HG02623 (cell line): ENCODE data around the gene GALNT10.
A peak's percentile ranks its signal among the peaks of the same experiment; 100 is the strongest.
"Not testable (repeated sequence)": the region's sequence is repeated elsewhere in the genome, so short reads cannot be mapped to it uniquely, and the experiment has no call there.

Source experiments
- ATAC-seq: cut with Tn5 transposase; IDR thresholded peaks from one replicate; pipeline ENCODE4 v1.9.1; 2021; ENCODE audit warnings: moderate library complexity; ENCODE audit not compliant: unreplicated experiment

GALNT10 gene

DNA sequence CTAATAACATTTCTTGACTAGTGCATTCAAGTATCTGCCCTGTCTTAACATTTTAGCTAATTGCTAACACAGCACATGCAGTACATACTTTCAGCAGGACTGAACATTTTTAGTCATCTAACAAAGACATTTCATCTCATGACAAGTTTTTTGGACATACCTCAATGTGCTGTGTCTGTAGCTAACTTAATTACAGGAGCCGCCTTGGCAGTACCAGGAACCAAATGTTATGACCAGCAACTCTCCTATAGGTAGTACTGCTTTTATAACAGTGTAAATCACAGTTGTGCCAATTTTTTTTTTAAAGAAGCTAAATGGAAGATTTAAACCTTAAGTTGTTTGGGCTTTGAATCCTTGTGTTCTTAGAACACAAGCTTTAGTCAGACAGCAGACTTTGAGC is 155.9 kb downstream of the GALNT10 start:
- ATAC-seq, result no peak

DNA sequence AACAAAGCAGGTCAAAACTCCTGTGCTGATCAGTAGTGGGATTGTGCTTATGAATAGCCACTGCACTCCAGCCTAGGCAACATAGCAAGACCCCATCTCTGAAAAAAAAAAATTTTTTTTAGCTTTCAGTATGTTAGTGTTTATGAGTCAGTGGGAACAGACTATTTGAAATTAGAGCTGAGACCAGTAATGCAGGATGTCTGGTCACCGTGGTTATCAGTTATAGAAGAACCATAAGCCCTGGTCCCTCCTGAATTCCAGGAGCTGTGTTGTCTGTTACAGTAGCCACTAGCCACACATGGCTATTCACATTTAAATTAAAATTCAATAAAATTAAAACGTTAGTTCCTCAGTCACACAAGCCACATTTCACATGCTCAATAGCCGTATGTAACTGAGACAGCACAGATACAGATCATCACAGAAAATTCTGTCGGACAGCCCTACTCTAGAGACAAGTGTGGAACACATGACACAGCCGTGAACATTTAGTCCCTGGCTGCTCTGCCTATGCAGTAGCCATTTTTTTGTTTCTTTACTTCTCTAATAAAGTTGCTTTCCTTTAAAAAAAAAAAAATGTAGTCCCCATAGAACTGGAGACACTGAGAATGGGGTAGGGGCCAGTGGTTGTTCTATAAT is 159.2 kb downstream of the GALNT10 start:
- no peak for ATAC-seq

DNA sequence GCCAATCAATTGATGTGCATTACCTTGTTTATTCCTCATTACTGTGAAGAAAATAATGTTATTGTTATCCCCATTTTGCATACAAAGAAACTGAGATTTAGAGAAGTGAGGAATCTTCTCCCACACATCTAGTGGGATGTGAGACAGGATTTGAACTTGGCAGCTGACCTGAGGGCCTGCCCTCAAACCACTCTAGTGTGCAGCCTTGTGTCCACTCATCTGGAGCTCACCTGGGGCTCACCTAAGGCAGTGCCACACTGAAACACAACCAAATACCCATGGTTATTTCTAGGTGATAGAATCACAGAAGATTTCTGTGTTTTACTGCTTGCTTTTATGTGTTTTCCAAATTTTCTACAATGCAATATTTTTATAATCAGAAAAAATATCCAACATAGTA is 160.6 kb downstream of the GALNT10 start:
- ATAC-seq, result no peak

DNA sequence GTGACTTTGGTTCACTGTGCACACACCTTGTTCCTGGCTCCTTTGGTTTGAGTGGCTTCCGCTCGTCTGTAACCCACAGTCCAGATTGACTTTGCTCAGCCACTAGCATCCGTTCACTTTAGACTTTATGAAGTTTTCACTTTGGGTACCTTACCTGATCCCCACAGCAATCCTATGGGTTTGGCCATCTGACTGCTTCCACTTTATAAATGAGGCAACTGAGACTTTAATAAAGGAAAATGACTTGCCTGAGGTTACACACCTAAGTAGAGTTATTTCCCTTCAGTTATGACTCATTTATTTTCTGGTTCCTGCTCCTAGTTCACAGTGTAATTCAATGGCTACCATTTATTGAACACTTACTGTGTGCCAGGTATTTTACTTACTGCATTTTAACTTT is 161.0 kb downstream of the GALNT10 start:
- peak; percentile 60 for ATAC-seq

DNA sequence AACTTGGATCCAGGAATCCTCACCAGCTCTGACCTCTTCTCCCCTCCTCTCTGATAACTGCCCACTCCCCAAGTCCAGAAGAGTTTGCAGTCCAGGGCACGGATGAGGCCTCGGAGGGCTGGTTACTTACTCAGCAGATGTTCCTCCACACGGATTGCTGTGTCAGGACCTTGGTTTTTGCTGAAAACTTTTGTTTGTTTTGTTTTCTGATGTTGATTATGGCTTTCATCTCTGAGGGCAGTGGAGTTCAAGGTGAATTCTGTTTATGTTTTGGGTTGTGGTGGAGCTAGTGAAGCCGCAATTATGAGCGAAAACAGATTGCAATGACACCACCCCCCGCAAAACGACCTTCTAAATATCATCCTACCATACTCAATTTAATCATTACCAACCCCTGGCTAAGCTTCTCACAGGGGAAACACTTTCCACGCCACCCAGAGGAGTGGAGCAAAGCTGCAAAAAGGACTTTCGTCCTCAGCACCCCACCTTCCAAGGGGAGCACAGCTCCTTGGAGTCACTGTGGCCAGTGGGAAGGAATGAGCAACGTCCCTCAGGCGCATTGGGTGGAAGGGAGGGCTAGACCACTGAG is 162.5 kb downstream of the GALNT10 start:
- ATAC-seq, result no peak

DNA sequence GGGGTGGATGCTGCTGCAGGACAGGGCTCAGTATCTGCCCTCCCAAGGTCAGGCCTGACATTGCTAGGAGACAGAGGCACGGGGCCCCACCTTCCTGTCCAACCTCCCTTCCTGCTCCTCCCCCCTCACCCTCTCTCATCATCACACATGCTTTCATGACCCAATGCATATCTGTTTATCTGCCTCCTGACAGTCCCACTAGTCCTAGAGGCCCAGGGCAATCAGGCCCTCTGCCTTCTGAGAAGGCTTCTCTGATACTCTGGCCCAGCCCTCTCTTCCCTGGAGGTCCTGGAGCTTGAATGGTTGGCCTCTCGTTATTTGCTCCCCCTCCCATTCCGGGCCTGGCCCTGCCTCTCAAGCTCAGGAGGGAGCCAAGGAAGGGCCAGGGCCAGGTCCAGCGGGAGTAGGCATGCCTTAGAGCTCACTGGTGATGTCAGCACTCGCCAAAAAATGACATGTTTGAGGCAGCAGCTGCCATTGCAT is 164.6 kb downstream of the GALNT10 start:
- ATAC-seq, result no peak

DNA sequence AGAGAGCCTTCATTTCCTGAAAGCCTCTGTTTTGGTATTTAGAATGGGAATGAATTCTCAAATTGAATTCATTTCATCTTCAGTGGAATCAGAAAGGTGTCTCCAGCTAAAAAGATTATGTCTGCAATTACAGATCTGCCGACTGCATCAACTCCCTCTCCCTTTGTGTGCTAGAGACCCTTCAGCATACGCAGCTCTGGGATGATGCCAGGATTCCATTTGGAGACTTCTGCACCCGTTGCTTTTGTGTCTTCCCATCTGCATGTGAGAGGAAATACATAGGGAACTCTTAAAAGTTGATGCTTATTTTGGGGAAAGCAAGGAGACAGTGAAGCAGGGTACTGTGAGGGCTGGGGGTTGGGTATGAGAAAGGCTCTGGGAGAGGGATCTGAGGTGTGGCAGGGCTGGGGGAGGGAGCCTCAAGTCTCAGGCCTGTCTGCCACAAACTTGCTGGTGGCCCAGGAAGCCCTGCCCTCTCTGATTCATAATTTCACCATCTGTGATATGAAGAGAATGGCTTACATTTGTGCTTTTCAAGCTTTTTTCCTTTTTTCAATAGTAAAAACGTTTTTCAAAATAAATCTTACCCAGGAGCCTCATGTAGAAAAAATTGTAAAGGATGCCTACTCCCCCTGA is 165.6 kb downstream of the GALNT10 start:
- no peak for ATAC-seq

DNA sequence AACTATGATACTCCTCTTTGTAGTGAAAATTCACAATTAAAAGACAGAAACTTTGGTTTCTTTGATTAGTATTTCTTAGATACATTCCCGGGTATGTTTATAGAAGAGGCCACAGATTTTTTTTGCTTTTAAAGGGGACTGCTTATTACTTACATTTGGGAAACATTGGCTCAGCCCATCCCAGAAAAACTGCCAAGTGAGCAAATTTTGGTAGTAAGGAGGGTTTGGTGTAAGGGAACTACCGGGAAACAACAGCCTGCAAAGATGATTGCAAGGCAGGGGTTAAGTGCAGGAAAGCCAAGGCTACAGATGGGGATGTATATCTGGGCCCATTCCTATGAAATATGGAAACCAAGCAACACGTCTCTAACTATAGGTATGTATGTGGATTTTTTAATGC is 166.4 kb downstream of the GALNT10 start:
- no peak for ATAC-seq

DNA sequence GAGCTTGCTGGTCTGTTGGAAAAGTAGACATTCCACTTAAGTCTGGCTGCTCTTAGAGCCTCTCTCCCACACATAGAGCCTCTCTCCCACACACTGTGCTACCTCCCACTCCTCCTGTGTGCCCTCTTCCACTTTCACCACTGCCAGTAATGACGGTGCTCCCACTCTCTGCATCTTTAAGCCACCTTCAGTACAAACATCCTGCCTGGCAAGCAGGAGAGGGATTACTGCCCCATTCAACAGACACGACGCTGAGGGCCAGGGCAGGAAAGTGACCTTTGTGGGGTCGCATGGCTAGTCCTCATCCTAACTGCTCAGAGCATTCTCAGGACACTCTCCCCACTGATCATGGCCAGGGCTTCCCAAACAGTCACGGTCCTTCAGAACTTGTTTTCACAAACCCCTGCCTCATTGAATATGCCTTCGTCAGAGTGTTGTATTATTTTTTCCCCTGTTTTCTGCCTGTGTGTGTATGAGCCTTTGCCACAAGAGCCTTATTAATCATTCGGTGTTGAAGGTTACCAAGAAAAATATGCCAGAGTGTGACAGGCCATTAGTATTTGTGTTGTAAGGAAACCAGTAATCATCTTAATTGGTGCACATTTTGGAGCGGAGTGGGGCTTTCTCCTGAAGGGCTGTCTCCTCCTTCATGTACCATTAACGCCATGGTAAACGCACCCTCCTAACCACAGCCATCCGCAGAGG is 168.1 kb downstream of the GALNT10 start:
- ATAC-seq, result no peak

DNA sequence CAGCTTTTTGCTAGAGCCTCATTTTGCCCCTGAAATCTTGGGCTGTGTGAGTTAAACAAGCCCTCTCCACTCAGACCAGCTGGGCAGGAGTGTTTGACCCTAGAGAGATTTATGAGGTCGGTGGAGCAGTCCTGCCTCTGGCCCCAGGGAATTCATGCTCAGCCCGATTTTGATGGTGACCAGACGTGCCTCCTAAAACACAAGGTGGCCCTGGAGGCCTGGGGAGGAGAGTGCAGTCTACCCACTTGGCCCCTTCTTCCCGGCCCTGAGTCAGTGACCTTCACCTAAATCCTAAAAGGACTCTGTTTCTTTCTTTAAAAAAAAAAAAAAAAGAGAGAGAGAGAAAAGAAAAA is 168.7 kb downstream of the GALNT10 start:
- ATAC-seq, result no peak

DNA sequence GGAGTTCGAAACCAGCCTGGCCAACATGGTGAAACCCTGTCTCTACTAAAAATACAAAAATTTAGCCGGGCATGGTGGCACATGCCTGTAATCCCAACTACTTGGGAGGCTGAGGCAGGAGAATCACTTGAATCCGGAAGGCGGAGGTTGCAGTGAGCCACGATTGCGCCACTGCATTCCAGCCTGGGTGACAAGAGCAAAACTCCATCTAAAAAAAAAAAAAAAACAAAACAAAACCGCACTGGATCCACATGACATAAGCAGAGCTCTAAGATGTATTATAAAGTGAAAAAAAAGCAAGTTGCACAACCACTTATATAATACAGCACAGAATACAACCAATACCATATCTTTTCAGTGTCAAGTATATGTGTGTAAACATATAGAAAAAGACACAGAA is 169.7 kb downstream of the GALNT10 start:
- ATAC-seq, result not testable (repeated sequence)

DNA sequence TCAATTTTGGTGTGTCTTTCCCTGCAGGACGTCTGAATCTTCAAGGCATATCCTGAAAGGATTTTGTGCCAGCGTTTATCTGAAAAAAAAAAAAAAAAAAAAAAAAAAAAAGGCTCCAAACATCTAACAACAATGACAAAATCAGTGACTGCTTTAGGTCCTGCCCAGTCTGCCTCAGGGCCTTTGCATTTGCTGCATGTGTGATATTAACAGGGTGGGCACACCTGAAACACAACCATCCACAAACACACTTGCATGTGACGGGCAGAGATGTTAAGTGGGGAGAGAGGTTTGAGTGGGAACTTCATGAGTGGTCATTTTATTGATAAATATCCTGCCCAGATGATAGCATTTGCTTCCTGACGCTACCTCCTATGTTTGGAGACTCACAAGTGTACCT is 172.9 kb downstream of the GALNT10 start:
- ATAC-seq, result no peak

DNA sequence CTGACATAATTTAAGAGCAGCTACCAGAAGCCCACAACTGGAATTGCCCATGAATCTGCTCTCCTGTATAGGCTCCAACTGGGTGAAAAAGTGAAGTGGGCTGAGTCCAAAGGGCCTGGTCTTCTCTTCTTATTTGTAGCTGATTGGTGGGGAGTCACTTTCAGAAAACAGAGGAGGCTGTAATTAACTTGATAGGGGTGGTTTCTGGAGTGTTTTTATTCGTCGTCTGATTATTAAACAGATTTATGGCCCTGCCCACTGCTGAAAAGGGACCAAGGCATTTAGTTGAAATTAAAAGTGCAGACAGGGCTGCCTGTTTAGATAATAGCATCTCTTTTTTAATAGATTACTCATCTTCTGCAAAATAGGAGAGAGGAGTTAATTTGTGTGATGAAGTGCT is 174.2 kb downstream of the GALNT10 start:
- no peak for ATAC-seq

DNA sequence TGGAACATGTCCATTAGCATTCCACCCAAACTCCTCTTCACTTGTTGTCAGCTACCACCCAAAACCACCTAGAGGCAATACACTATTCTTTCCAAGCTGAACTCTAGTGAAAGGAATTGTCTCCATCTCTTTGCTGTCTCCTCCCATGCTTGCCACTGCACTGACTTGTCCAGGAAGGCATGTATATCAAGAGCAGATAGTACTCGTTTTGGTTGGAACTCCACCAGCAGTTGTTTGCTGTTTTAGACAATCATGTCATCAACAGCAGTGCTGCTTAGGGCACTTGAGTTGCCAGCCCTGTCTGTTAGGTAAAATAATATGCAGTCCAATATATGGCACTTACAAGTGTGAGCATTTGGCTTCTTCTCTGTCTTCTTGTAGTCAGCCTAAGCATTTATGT is 175.3 kb downstream of the GALNT10 start:
- no peak for ATAC-seq

DNA sequence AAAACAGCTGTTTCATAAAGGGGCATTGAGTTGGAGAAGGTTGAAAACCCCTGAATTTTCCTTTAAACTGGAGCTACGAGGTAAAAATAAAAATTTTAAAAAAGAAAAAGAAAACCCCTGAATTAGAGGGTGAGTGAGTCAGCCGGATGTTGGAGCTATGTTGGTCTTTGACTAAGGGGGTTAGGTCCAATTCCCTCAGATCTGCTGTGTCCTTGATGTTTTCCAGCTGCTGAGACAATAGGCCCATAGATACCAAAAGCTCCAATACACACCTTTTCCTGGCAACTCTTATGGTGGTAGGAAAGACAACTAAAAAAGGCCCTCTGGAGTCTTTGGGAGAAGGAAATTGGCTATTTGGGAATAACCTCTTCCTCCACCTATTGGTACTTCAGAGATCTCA is 175.8 kb downstream of the GALNT10 start:
- no peak for ATAC-seq

DNA sequence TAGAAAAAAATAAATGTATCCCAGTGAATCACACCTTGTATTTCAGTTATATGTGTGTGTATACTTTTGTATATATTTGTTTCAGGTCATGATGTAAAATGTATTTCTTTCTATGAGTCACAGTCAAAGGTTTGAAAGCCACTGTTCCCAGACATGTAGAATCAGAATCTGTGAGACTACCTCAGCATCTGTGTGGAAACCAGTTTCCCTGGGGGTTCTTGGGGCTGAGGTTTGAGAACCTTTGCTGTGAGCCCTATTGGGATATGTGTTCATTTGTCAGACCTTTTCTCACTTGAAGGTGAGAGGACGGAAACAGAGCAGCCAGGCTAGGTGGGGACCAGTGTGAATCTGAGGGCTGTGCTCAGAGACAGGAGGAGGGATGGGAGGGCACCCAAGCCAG is 176.6 kb downstream of the GALNT10 start:
- peak; percentile 53 for ATAC-seq

DNA sequence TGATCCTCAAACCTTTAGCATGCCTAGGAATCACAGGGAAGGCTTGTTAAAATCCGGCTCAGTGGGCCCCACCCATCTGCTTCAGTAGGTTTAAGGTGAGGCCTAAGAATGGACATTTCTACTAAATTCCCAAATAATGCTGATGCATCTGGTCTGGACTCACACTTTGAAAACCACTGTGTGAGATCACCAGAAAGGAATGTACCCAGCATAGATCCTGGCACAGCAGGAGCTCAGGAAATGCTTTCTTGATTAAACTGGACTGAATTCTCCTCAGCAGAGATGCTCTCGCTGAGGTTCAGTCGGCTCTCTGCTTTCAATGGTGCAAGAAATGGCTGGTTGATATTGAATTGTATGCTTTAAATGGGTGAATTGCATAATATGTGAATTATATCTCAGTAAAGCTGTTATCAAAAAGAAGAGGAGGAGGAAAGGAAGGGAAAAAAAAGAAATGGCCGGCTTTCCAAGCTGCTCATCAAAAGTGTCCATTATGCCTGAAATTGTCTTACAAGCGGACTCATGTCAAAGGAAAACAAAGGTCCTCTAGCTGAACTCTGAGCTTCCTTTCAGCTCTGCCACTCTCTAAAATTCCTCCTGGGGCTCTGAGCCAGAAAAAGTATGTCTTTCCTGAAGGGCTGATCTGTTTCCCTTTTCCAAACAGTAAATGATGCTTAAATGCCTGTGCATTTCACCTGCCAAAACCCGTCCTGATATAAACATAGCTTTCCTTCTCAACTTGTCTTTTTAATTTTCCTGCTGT is 177.7 kb downstream of the GALNT10 start:
- ATAC-seq, result no peak

DNA sequence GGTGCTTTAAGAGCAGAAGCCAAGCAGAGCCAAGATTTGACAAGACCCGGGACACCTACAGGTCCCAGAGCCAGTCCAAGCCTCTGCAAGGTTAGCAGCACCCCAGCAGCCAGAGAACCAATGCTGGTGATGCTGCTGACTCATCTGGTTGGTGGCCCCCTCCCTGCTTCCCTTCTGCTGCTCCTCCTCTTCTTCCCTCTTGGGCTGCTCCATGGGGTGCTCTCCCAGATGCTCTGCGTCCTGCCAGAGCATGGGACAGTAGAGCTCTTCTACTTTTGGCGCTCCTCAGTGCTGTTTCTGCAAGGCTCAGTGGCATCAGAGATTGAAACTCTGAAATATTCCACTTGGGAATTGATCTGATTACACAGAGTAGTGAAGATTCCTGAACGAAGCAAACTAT is 179.1 kb downstream of the GALNT10 start:
- no peak for ATAC-seq

DNA sequence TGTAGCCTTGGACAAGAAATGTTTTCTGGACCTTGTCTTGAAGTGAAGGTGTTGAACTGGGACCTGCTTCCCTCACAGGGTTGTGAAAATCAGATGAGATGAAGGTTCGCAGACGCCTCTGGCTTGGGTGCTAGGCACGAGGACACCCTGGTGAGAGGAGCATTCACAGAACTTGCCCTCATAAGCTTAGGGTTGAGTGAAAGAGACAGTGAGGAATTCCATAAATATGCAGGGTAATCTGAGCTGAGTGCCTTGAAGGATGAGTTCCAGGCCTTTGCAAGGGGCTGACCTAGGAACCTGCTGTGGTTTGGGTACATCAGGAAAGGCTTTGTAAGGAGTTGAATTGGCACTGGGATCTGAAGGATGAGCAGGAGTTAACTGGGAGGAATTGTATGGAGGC is 179.6 kb downstream of the GALNT10 start:
- ATAC-seq, result no peak

DNA sequence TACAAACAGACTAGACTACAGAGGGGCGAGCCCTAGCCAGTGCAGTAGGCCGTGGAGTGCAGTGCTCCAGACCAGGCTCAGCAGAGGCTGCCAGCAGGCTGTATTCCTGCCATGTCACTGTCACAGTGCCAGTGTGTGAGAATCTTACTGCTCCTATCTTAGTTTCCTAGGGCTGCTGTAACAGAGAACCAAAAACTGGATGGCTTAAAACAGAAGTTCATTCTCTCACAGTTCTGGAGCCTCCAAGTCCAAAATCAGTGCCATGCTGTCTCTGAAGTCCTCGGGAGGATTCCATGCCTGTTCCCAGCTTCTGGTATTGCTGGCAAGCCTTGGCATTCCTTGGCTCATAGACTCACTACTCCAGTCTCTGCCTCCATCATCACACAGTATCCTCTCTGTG is 180.3 kb downstream of the GALNT10 start:
- ATAC-seq, result no peak

DNA sequence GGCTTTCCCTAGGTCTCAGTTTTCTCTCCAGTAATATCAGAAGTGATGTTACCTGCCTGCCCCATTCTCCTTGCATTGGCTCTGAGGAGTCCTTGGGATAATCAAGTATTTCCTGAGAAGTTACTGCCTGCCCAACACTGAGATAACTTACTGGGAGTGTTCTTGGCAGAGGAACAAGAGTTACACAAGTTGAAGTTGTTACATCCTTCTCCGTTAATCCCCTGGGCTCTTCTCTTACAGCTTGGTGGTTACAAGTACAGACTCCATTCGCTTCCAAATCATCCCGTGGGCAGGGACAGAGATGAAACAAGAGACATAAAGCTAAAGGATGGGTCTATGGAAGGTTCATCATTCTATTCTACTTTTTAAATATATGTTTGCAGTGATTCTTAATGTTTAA is 181.2 kb downstream of the GALNT10 start:
- no peak for ATAC-seq
